GM12891 (cell line): ENCODE results near the gene PCDHA4.

Experiments used
- POLR2A ChIP-seq: IDR thresholded peaks from 2 replicates; pipeline ENCODE4 v1.6.1; 2011; ENCODE audit warnings: low read depth, low read length, control low read depth
- SPI1 ChIP-seq: IDR thresholded peaks from 2 replicates; pipeline ENCODE4 v1.6.1; 2011; ENCODE audit warnings: low read depth, low read length, control low read depth
- TAF1 ChIP-seq: IDR thresholded peaks from 2 replicates; pipeline ENCODE4 v1.6.1; 2011; ENCODE audit warnings: low read depth, low read length, control low read depth

GRCh38 chr5:140855772-140856674, 49.2 kb downstream of the PCDHA4 start, which contains the start of gene PCDHA10:
- TF ChIP-seq POLR2A (no peak), TAF1 (no peak), SPI1 (no peak)
